Anterior cingulate cortex (tissue), 58 donors: ENCODE data around the gene ZCWPW2.

Experiments
- DNase-seq, 58 donors: peaks; one replicate each; lab custom pipeline; 2025; lab: John Stamatoyannopoulos, UW

Gene ZCWPW2

GRCh38 chr3:28348629-28349468 is at the start of gene ZCWPW2, which contains the start of gene AZI2:
ZCWPW2 (plus strand) TSS chr3:28348721; CDS start chr3:28413069, 64,348 bp downstream.
AZI2 (minus strand) TSS chr3:28348824; CDS start chr3:28340617, 8,207 bp downstream.
- DNase-seq: peak; percentile 51 to 93 (median 88)

GRCh38 chr3:28299705-28300104 is 48.8 kb upstream of the ZCWPW2 start:
- no peak for DNase-seq

- DNase-seq: no peak
These were observed 48.1 kb upstream of the ZCWPW2 start for GRCh38 chr3:28300345-28300962.

GRCh38 chr3:28301688-28302087 is 46.8 kb upstream of the ZCWPW2 start:
- no peak for DNase-seq

- DNase-seq: no peak
These were observed 40.3 kb upstream of the ZCWPW2 start for GRCh38 chr3:28308196-28308595.

- no peak for DNase-seq
These were observed 32.8 kb upstream of the ZCWPW2 start for GRCh38 chr3:28315711-28316110.

GRCh38 chr3:28316226-28316625 is 32.3 kb upstream of the ZCWPW2 start:
- DNase-seq: no peak

- DNase-seq: no peak
These were observed 31.0 kb upstream of the ZCWPW2 start for GRCh38 chr3:28317438-28318022.

- no peak for DNase-seq
These were observed 27.5 kb upstream of the ZCWPW2 start for GRCh38 chr3:28320981-28321380.

GRCh38 chr3:28322464-28322863 is 26.1 kb upstream of the ZCWPW2 start:
- no peak for DNase-seq

GRCh38 chr3:28326458-28326926 is 22.0 kb upstream of the ZCWPW2 start:
- no peak for DNase-seq

GRCh38 chr3:28328188-28329151 is 20.1 kb upstream of the ZCWPW2 start:
- peak in 1 of 58 donors; percentile 19 for DNase-seq

GRCh38 chr3:28334552-28334951 is 14.0 kb upstream of the ZCWPW2 start:
- no peak for DNase-seq

- no peak for DNase-seq
These were observed 13.3 kb upstream of the ZCWPW2 start for GRCh38 chr3:28335246-28335645.

- no peak for DNase-seq
These were observed 11.3 kb upstream of the ZCWPW2 start for GRCh38 chr3:28337230-28337629.

GRCh38 chr3:28343144-28343543 is 5.4 kb upstream of the ZCWPW2 start:
- DNase-seq: no peak

GRCh38 chr3:28345690-28346089 is 2.8 kb upstream of the ZCWPW2 start:
- DNase-seq: no peak

GRCh38 chr3:28347374-28348264 is 902 bp upstream of the ZCWPW2 start:
- peak in 2 of 58 donors; percentile 22 to 46 for DNase-seq

- DNase-seq: peak in 7 of 58 donors; percentile 58 to 79 (median 72)
These were observed 274 bp upstream of the ZCWPW2 start for GRCh38 chr3:28348265-28348628.
